GM12878 (cell line): ENCODE measurements around the gene RETN. TPM values are rescaled to one million over a fixed set of nuclear protein-coding genes. Genes with fewer than 3 reads are reported as not detected.
A peak's percentile ranks its signal among the peaks of the same experiment; 100 is the strongest.

Source experiments
- BCLAF1 ChIP-seq: fragments of 450-650 bp; IDR thresholded peaks from 2 replicates; pipeline ENCODE4 v1.6.1; 2017; ENCODE audit warnings: antibody characterized with exemption, mild to moderate bottlenecking, moderate library complexity
- CHD4 ChIP-seq: fragments of 200-600 bp; sonication (generic); IDR thresholded peaks from 2 replicates; pipeline ENCODE4 v1.6.1; 2016; ENCODE audit warnings: mild to moderate bottlenecking
- CTCF ChIP-seq, 3 experiments: IDR thresholded peaks in 2 of 3; conservative IDR thresholded peaks in 1 of 3; 2 replicates each; pipeline ENCODE4 v1.5.1; 2011; ENCODE audit warnings: low read depth in 3 of 3, low read length in 3 of 3, mild to moderate bottlenecking in 3 of 3, control low read depth in 2 of 3, moderate library complexity in 2 of 3, inconsistent platforms in 1 of 3, mixed read lengths in 1 of 3; ENCODE audit not compliant: control insufficient read depth in 2 of 3, insufficient read depth in 1 of 3; ENCODE audit errors: extremely low read depth in 1 of 3
- E4F1 ChIP-seq: fragments of 450-650 bp; IDR thresholded peaks from 2 replicates; pipeline ENCODE4 v1.6.1; 2018; ENCODE audit warnings: borderline replicate concordance, mild to moderate bottlenecking; ENCODE audit not compliant: partially characterized antibody
- EGR1 ChIP-seq, 2 experiments: IDR thresholded peaks; 1 replicate in 1 of 2; 2 replicates in 1 of 2; pipeline ENCODE4 v1.6.1; 2011 to 2012; ENCODE audit warnings: low read depth in 2 of 2, low read length in 2 of 2, borderline replicate concordance in 1 of 2, mild to moderate bottlenecking in 1 of 2, moderate library complexity in 1 of 2
- IRF3 ChIP-seq: fragments of 450-650 bp; IDR thresholded peaks from 2 replicates; pipeline ENCODE4 v1.6.1; 2014; ENCODE audit warnings: mild to moderate bottlenecking
- KLF5 ChIP-seq: fragments of 450-650 bp; IDR thresholded peaks from 2 replicates; pipeline ENCODE4 v1.6.1; 2014; ENCODE audit warnings: mild to moderate bottlenecking; ENCODE audit not compliant: partially characterized antibody
- NBN ChIP-seq: fragments of 450-650 bp; IDR thresholded peaks from 2 replicates; pipeline ENCODE4 v1.6.1; 2016
- NFXL1 ChIP-seq: fragments of 450-650 bp; IDR thresholded peaks from 2 replicates; pipeline ENCODE4 v1.6.1; 2017; ENCODE audit warnings: antibody characterized with exemption, mild to moderate bottlenecking, borderline replicate concordance
- RELB ChIP-seq: fragments of 450-650 bp; IDR thresholded peaks from 2 replicates; pipeline ENCODE4 v1.6.1; 2017; ENCODE audit warnings: low read depth, mild to moderate bottlenecking, moderate library complexity
- REST ChIP-seq: IDR thresholded peaks from 2 replicates; pipeline ENCODE4 v1.6.1; 2012; ENCODE audit warnings: mild to moderate bottlenecking, low read depth, low read length
- SMAD1 ChIP-seq: fragments of 450-650 bp; IDR thresholded peaks from 2 replicates; pipeline ENCODE4 v1.6.1; 2018; ENCODE audit warnings: mild to moderate bottlenecking, low read depth; ENCODE audit not compliant: partially characterized antibody
- polyA plus RNA-seq, 11 experiments: library from polyadenylated mRNA; depleted of rRNA in 4 of 11; unstranded in 6 of 11; stranded (reverse) in 5 of 11; fragments of >200 nt; fragmentation: Nextera tagmentation in 4 of 11; fragmentation: Illumina TruSeq in 1 of 11; extraction: Ambion mirVana in 4 of 11; extraction: Trizol in 1 of 11; gene quantifications; 1 replicate in 1 of 11; 2 replicates in 10 of 11; pipeline versions ENCODE4 v1.2.1 to v1.2.3, GENCODE V29; 2011 to 2016; ENCODE audit warnings: inconsistent platforms in 2 of 11, missing spikeins in 2 of 11, low read depth in 1 of 11
- total RNA-seq, 4 experiments: library from RNA; depleted of rRNA in 3 of 4; stranded (reverse); fragments of >200 nt in 3 of 4; fragmentation: Illumina TruSeq in 1 of 4; extraction: Trizol in 1 of 4; gene quantifications; 2 replicates each; pipeline versions ENCODE4 v1.2.1 to v1.2.3, GENCODE V29; 2013 to 2021

RETN gene
- total and polyA plus RNA-seq, 10 of the 15 experiments (the other 5 are each of a cell fraction or from before 2014, with no cell fraction given) = 0.26 TPM; not detected in 9

GRCh38 chr19:7699417-7700401 lies 30.9 kb downstream of the RETN start (continued):
- TF ChIP-seq CTCF (IDR thresholded peaks at IDR 0.05 in 2 of 3, conservative IDR thresholded peaks at IDR 0.05 in 1 of 3; ENCODE audit: control insufficient read depth in 2 of 3, extremely low read depth in 1 of 3, insufficient read depth in 1 of 3, low read depth in 3 of 3, low read length in 3 of 3) (no peak), KLF5 (no peak), REST (no peak), BCLAF1 (no peak), IRF3 (no peak), RELB (peak; percentile 65; the same call in 1 of the 2 replicates), EGR1 (IDR thresholded peaks at IDR 0.05; ENCODE audit: borderline replicate concordance in 1 of 2, low read depth in 2 of 2, low read length in 2 of 2) (no peak), NFXL1 (no peak), E4F1 (no peak), SMAD1 (peak; percentile 100), NBN (no peak), CHD4 (no peak)
